ENCODE measurements around the gene TSPAN7.

Gene TSPAN7

DNA sequence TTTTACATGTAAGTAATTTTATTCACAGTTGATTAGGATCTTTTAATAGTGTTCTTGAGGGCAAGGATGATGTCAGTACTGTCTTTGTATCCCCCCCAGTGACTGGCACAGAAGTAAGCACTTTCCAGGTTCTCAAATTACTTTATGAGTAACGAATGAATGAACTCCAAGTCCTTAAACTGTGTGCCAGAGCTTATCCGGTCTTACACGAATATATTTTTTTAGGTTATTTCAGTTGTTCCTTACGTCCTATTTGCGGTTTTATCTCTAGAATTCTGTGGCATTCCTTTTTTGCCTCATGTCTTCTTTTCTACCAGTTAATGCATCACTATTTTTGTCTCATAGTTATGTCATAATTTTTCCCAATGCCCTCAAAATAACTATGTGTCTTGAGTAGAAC is 133.1 kb downstream of the TSPAN7 start:
- H3K27me3 ChIP-seq (ENCODE audit: insufficient read depth, poor library complexity, severe bottlenecking), result no peaks in the 10 kb centered on the region
- no peak for DNase-seq (ENCODE audit: low spot score)
- H3K9me3 ChIP-seq (ENCODE audit: severe bottlenecking), result no peaks in the 10 kb centered on the region
- peak overlapping the region; percentile 50 for H3K27ac ChIP-seq (ENCODE audit: poor library complexity, severe bottlenecking)
- H3K4me1 ChIP-seq (ENCODE audit: insufficient read depth, poor library complexity, severe bottlenecking), result peaks cover 6% of the 10 kb centered on the region
- H3K36me3 ChIP-seq (ENCODE audit: low read depth), result no peaks in the 10 kb centered on the region
- TF ChIP-seq, protein P1, sequence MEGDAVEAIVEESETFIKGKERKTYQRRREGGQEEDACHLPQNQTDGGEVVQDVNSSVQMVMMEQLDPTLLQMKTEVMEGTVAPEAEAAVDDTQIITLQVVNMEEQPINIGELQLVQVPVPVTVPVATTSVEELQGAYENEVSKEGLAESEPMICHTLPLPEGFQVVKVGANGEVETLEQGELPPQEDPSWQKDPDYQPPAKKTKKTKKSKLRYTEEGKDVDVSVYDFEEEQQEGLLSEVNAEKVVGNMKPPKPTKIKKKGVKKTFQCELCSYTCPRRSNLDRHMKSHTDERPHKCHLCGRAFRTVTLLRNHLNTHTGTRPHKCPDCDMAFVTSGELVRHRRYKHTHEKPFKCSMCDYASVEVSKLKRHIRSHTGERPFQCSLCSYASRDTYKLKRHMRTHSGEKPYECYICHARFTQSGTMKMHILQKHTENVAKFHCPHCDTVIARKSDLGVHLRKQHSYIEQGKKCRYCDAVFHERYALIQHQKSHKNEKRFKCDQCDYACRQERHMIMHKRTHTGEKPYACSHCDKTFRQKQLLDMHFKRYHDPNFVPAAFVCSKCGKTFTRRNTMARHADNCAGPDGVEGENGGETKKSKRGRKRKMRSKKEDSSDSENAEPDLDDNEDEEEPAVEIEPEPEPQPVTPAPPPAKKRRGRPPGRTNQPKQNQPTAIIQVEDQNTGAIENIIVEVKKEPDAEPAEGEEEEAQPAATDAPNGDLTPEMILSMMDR (IDR thresholded peaks at IDR 0.05; ENCODE audit: poor library complexity, severe bottlenecking), result no peak
- H3K4me3 ChIP-seq (ENCODE audit: severe bottlenecking), result no peak overlapping the region
- peak; percentile 44; the same call in 2 of the 3 replicates for ATAC-seq (ENCODE audit: low read depth)

DNA sequence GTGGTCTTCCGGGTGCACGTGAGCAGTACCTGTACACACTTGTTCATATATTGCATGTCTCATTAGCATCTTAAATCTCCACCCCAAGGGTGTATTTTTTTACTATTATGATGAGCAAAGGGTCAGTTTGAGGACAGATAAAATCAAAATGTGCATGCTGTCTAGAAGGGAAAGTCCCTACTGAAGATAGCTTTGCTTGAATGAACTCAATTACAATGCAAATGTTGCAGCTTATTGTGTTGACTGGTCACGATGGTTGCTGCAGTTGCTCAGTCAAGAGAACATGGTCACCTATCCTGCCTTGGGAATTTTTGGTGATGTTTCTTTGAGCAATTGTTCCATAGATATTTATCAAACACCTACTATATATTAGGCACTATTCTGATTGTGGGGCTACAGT is 136.1 kb downstream of the TSPAN7 start:
- ATAC-seq (ENCODE audit: low read depth), result no peak
- TF ChIP-seq, protein P1 (IDR thresholded peaks at IDR 0.05; ENCODE audit: poor library complexity, severe bottlenecking), result no peak

DNA sequence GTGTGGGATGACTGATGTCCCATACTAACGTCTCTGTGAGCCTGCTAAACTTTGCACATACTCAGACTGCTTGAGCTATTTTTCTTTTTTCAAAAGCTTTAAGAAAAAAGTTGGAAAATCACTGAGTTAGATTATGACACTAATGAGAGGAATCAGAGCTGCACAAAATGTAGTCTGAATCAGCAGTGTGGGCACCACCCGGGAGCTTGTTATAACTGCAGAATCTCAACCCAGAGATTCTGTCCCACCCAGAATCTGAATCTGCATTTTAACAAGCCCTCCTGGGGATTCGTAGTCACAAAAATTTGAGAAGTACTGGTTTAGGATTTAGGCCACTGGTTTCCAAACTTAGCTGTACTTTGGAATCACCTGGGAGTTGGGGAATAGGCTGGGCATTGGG is 137.8 kb downstream of the TSPAN7 start:
- H3K27ac ChIP-seq (ENCODE audit: poor library complexity, severe bottlenecking), result no peak overlapping the region
- TF ChIP-seq, protein P1 (IDR thresholded peaks at IDR 0.05; ENCODE audit: poor library complexity, severe bottlenecking), result no peak

More for the DNA sequence above, 136.1 kb downstream of the TSPAN7 start:
- Histone ChIP-seq H3K36me3 (ENCODE audit: low read depth) (no peaks in the 10 kb centered on the region), H3K27me3 (ENCODE audit: insufficient read depth, poor library complexity, severe bottlenecking) (no peaks in the 10 kb centered on the region), H3K4me1 (ENCODE audit: insufficient read depth, poor library complexity, severe bottlenecking) (peaks cover 6% of the 10 kb centered on the region), H3K27ac (ENCODE audit: poor library complexity, severe bottlenecking) (no peak overlapping the region), H3K9me3 (ENCODE audit: severe bottlenecking) (no peaks in the 10 kb centered on the region), H3K4me3 (ENCODE audit: severe bottlenecking) (no peak overlapping the region)
- no peak for DNase-seq (ENCODE audit: low spot score)

DNA sequence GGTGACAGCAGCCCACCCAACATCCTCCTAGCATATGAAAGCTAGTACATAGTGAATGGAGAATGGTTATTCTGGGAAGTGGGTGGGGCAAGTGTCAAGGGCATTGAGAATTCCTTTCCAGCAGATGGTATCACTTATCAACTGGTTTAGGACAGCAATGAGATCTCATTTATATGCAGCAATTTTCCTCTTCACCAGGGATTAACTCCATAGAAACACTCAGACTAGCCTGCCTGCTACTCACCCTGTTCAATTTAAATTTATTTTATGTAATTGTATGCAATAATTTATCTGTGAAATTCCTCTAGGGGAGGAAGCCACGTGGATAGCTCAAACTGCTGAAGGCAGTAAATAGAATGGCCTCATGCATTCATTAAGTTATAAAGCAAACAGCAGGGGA is 138.4 kb downstream of the TSPAN7 start:
- no peaks in the 10 kb centered on the region for H3K9me3 ChIP-seq (ENCODE audit: severe bottlenecking)
- ATAC-seq (ENCODE audit: low read depth) (no peak), DNase-seq (ENCODE audit: low spot score) (no peak)
- H3K27ac ChIP-seq (ENCODE audit: poor library complexity, severe bottlenecking), result no peak overlapping the region
- H3K36me3 ChIP-seq (ENCODE audit: low read depth), result no peaks in the 10 kb centered on the region
- TF ChIP-seq, protein P1 (IDR thresholded peaks at IDR 0.05; ENCODE audit: poor library complexity, severe bottlenecking), result no peak
- H3K4me1 ChIP-seq (ENCODE audit: insufficient read depth, poor library complexity, severe bottlenecking), result no peaks in the 10 kb centered on the region
- no peak overlapping the region for H3K4me3 ChIP-seq (ENCODE audit: severe bottlenecking)
- no peaks in the 10 kb centered on the region for H3K27me3 ChIP-seq (ENCODE audit: insufficient read depth, poor library complexity, severe bottlenecking)

More for the DNA sequence above, 137.8 kb downstream of the TSPAN7 start:
- Histone ChIP-seq H3K4me3 (ENCODE audit: severe bottlenecking) (no peak overlapping the region), H3K4me1 (ENCODE audit: insufficient read depth, poor library complexity, severe bottlenecking) (peaks cover 5% of the 10 kb centered on the region), H3K9me3 (ENCODE audit: severe bottlenecking) (no peaks in the 10 kb centered on the region), H3K36me3 (ENCODE audit: low read depth) (no peaks in the 10 kb centered on the region), H3K27me3 (ENCODE audit: insufficient read depth, poor library complexity, severe bottlenecking) (no peaks in the 10 kb centered on the region)
- DNase-seq (ENCODE audit: low spot score) (no peak), ATAC-seq (ENCODE audit: low read depth) (no peak)

DNA sequence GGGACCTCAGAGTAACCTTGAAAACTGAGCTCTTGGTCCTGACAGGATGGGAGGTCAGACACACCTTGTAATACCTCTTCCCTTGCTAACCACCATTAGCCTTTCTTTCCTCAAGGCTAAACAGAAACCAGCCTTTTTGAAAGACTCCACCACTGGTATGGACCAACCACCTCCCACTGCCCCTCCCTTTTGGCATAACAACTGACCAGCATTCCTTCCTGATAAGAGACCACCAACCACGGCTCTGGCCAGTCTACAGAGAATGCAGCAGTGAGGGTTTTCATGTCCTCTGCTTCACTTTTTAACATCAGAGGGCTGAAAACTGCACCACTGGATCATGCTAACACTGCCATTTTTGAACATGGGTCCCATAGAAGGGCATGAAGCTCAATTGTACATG is 139.7 kb downstream of the TSPAN7 start:
- Histone ChIP-seq H3K27ac (ENCODE audit: poor library complexity, severe bottlenecking) (no peak overlapping the region), H3K9me3 (ENCODE audit: severe bottlenecking) (no peaks in the 10 kb centered on the region), H3K27me3 (ENCODE audit: insufficient read depth, poor library complexity, severe bottlenecking) (no peaks in the 10 kb centered on the region), H3K36me3 (ENCODE audit: low read depth) (no peaks in the 10 kb centered on the region), H3K4me1 (ENCODE audit: insufficient read depth, poor library complexity, severe bottlenecking) (no peaks in the 10 kb centered on the region), H3K4me3 (ENCODE audit: severe bottlenecking) (no peak overlapping the region)
- TF ChIP-seq, protein P1 (IDR thresholded peaks at IDR 0.05; ENCODE audit: poor library complexity, severe bottlenecking), result no peak
- no peak for DNase-seq (ENCODE audit: low spot score)
- ATAC-seq (ENCODE audit: low read depth), result no peak

All from RWPE2 (cell line).